Measurements from ENCODE around the gene ITPRID2.

Gene ITPRID2

GRCh38 chr2:181850936-181851560 is 40.5 kb upstream of the ITPRID2 start:
- peak overlapping the region; percentile 51 for H3K4me2 ChIP-seq (ENCODE audit: low read length)
- no peak overlapping the region for H3K9ac ChIP-seq (ENCODE audit: low read length)
- no peak overlapping the region for H2AFZ ChIP-seq (ENCODE audit: low read depth, low read length)

GRCh38 chr2:181851726-181852125 is 39.8 kb upstream of the ITPRID2 start:
- peaks cover 36% of the 10 kb centered on the region for H3K4me1 ChIP-seq (ENCODE audit: low read length)
- H3K4me2 ChIP-seq (ENCODE audit: low read length), result no peak overlapping the region
- no peaks in the 10 kb centered on the region for H4K20me1 ChIP-seq (ENCODE audit: insufficient read depth, low read length)
- no peak overlapping the region for H3K4me3 ChIP-seq (ENCODE audit: low read length)
- H3K27me3 ChIP-seq (ENCODE audit: low read depth, low read length), result no peaks in the 10 kb centered on the region
- H3K36me3 ChIP-seq (replicated peaks; ENCODE audit: low read depth, low read length), result no peaks in the 10 kb centered on the region
- H3K79me2 ChIP-seq (ENCODE audit: low read length), result no peaks in the 10 kb centered on the region
- no peak overlapping the region for H3K9ac ChIP-seq (ENCODE audit: low read length)
- TF ChIP-seq EZH2phosphoT487 (IDR thresholded peaks at IDR 0.05; ENCODE audit: low read depth), result no peak
- TF ChIP-seq, protein P1, sequence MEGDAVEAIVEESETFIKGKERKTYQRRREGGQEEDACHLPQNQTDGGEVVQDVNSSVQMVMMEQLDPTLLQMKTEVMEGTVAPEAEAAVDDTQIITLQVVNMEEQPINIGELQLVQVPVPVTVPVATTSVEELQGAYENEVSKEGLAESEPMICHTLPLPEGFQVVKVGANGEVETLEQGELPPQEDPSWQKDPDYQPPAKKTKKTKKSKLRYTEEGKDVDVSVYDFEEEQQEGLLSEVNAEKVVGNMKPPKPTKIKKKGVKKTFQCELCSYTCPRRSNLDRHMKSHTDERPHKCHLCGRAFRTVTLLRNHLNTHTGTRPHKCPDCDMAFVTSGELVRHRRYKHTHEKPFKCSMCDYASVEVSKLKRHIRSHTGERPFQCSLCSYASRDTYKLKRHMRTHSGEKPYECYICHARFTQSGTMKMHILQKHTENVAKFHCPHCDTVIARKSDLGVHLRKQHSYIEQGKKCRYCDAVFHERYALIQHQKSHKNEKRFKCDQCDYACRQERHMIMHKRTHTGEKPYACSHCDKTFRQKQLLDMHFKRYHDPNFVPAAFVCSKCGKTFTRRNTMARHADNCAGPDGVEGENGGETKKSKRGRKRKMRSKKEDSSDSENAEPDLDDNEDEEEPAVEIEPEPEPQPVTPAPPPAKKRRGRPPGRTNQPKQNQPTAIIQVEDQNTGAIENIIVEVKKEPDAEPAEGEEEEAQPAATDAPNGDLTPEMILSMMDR (IDR thresholded peaks at IDR 0.05; ENCODE audit: low read depth, low read length), result no peak
- no peak overlapping the region for H2AFZ ChIP-seq (ENCODE audit: low read depth, low read length)
- H3K9me3 ChIP-seq (ENCODE audit: insufficient read depth, low read length), result no peaks in the 10 kb centered on the region
- H3K27ac ChIP-seq (ENCODE audit: low read length), result no peak overlapping the region

More at GRCh38 chr2:181850936-181851560, 40.5 kb upstream of the ITPRID2 start:
- Histone ChIP-seq H3K4me3 (ENCODE audit: low read length) (0 out of 2 replicates have a peak overlapping the region, but pooled peaks have one; percentile 17), H3K27me3 (ENCODE audit: low read depth, low read length) (no peaks in the 10 kb centered on the region), H3K36me3 (replicated peaks; ENCODE audit: low read depth, low read length) (no peaks in the 10 kb centered on the region), H3K4me1 (ENCODE audit: low read length) (peaks cover 36% of the 10 kb centered on the region), H3K27ac (ENCODE audit: low read length) (peak overlapping the region; percentile 24; the same call in 1 of the 2 replicates), H3K9me3 (ENCODE audit: insufficient read depth, low read length) (no peaks in the 10 kb centered on the region), H4K20me1 (ENCODE audit: insufficient read depth, low read length) (no peaks in the 10 kb centered on the region), H3K79me2 (ENCODE audit: low read length) (no peaks in the 10 kb centered on the region)
- TF ChIP-seq, protein P1 (IDR thresholded peaks at IDR 0.05; ENCODE audit: low read depth, low read length), result no peak
- no peak for TF ChIP-seq EZH2phosphoT487 (IDR thresholded peaks at IDR 0.05; ENCODE audit: low read depth)

DNA sequence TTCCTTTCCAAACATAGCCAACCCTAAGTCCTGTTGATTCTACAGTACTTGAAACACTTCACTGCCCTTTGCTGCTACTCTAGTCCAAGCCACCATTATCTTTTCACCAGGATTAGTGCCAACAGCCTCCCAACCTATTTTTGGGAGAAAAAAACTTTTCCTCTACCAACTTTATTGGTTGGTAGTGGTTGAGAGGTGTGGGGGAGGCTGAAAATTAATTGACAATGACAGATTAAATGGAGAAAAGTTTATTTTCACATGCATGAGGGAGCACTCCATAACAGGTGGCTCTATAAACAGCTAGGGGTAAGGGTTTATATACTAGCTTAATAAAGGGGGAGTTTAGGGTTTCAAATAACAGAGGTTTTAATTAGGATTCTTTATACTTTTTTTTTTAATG is 37.8 kb upstream of the ITPRID2 start:
- Histone ChIP-seq H3K79me2 (ENCODE audit: low read length) (no peaks in the 10 kb centered on the region), H3K4me3 (ENCODE audit: low read length) (no peak overlapping the region), H3K9ac (ENCODE audit: low read length) (no peak overlapping the region), H2AFZ (ENCODE audit: low read depth, low read length) (no peak overlapping the region), H3K9me3 (ENCODE audit: insufficient read depth, low read length) (no peaks in the 10 kb centered on the region), H3K27ac (ENCODE audit: low read length) (no peak overlapping the region), H3K27me3 (ENCODE audit: low read depth, low read length) (no peaks in the 10 kb centered on the region), H3K4me1 (ENCODE audit: low read length) (peaks cover 31% of the 10 kb centered on the region), H3K36me3 (replicated peaks; ENCODE audit: low read depth, low read length) (no peaks in the 10 kb centered on the region), H4K20me1 (ENCODE audit: insufficient read depth, low read length) (no peaks in the 10 kb centered on the region), H3K4me2 (ENCODE audit: low read length) (no peak overlapping the region)
- TF ChIP-seq, protein P1 (IDR thresholded peaks at IDR 0.05; ENCODE audit: low read depth, low read length), result no peak
- no peak for TF ChIP-seq EZH2phosphoT487 (IDR thresholded peaks at IDR 0.05; ENCODE audit: low read depth)

- TF ChIP-seq, protein P1 (IDR thresholded peaks at IDR 0.05; ENCODE audit: low read depth, low read length), result no peak
- TF ChIP-seq EZH2phosphoT487 (IDR thresholded peaks at IDR 0.05; ENCODE audit: low read depth), result no peak
- Histone ChIP-seq H3K4me3 (ENCODE audit: low read length) (no peak overlapping the region), H3K27me3 (ENCODE audit: low read depth, low read length) (no peaks in the 10 kb centered on the region), H3K36me3 (replicated peaks; ENCODE audit: low read depth, low read length) (no peaks in the 10 kb centered on the region), H4K20me1 (ENCODE audit: insufficient read depth, low read length) (no peaks in the 10 kb centered on the region), H3K9me3 (ENCODE audit: insufficient read depth, low read length) (no peaks in the 10 kb centered on the region), H3K4me2 (ENCODE audit: low read length) (no peak overlapping the region), H3K27ac (ENCODE audit: low read length) (no peak overlapping the region), H3K4me1 (ENCODE audit: low read length) (0 out of 2 replicates have a peak, but pooled peaks cover 2% of the 10 kb centered on the region), H3K9ac (ENCODE audit: low read length) (no peak overlapping the region), H3K79me2 (ENCODE audit: low read length) (no peaks in the 10 kb centered on the region), H2AFZ (ENCODE audit: low read depth, low read length) (no peak overlapping the region)
These were observed 34.0 kb upstream of the ITPRID2 start for GRCh38 chr2:181857483-181857882.
